Head of caudate nucleus (tissue), 42 donors: Measurements from ENCODE around the gene PUS7.
A peak's percentile ranks its signal among the peaks of the same experiment; 100 is the strongest.
"Not testable (repeated sequence)": the region's sequence is repeated elsewhere in the genome, so short reads cannot be mapped to it uniquely, and the experiment has no call there.

Experiments used
- DNase-seq, 42 donors: peaks; one replicate each; pipeline versions ENCODE4 v3.0.0 to v3.0.0-alpha.2; 2020 to 2021; ENCODE audit warnings: mixed read lengths in 7 of 42
- intact Hi-C: fragments of 100-400 bp; cut with DNase I; formaldehyde crosslinking; loops from one replicate; pipeline ENCODE4 v1.15.0; 2022

Gene PUS7

GRCh38 chr7:105521717-105522463, at the start of gene PUS7:
Gene PUS7 (minus strand): TSS chr7:105522271. CDS start chr7:105508512, 13,759 bp downstream.
- intact Hi-C loops: no loop called here
- DNase-seq: peak; percentile 70 to 95 (median 88)

- DNase-seq: no peak
- intact Hi-C loops: no loop called here
Measured at GRCh38 chr7:105567821-105568220, 45.8 kb upstream of the PUS7 start.

- intact Hi-C loops: no loop called here
- DNase-seq: peak in 1 of 42 donors; percentile 10
Measured at GRCh38 chr7:105567024-105567423, 45.0 kb upstream of the PUS7 start.

GRCh38 chr7:105565190-105565589, 43.1 kb upstream of the PUS7 start:
- DNase-seq: peak in 9 of 42 donors; percentile 10 to 59 (median 31)
- intact Hi-C loops: no loop called here

GRCh38 chr7:105559926-105560325, 37.9 kb upstream of the PUS7 start:
- DNase-seq: no peak
- intact Hi-C loops: no loop called here

- intact Hi-C loops: no loop called here
- DNase-seq: no peak
Measured at GRCh38 chr7:105538339-105538738, 16.3 kb upstream of the PUS7 start.

GRCh38 chr7:105532709-105533460, 10.8 kb upstream of the PUS7 start:
- DNase-seq: no peak
- intact Hi-C loops: no loop called here

GRCh38 chr7:105531792-105532671, 10.0 kb upstream of the PUS7 start, which contains the start of gene RINT1:
Gene RINT1 (plus strand): TSS chr7:105532201. CDS start chr7:105532316, 115 bp downstream.
- intact Hi-C loops: no loop called here
- peak; percentile 82 to 97 (median 93) for DNase-seq

- DNase-seq: no peak
- intact Hi-C loops: no loop called here
Measured at GRCh38 chr7:105530546-105530945, 8.5 kb upstream of the PUS7 start.

GRCh38 chr7:105530126-105530525, 8.1 kb upstream of the PUS7 start:
- no peak for DNase-seq
- intact Hi-C loops: no loop called here

- intact Hi-C loops, DNase-seq: not testable (repeated sequence)
Measured at GRCh38 chr7:105527737-105528136, 5.7 kb upstream of the PUS7 start.

GRCh38 chr7:105524840-105525239, 2.8 kb upstream of the PUS7 start:
- intact Hi-C loops: no loop called here
- DNase-seq: no peak

- intact Hi-C loops: not testable (repeated sequence)
Measured at GRCh38 chr7:105524423-105524822, 2.4 kb upstream of the PUS7 start.

GRCh38 chr7:105521027-105521716, 899 bp downstream of the PUS7 start:
- intact Hi-C loops: no loop called here
- peak; percentile 18 to 80 (median 61) for DNase-seq

More at GRCh38 chr7:105524423-105524822, 2.4 kb upstream of the PUS7 start:
- not testable (repeated sequence) for DNase-seq

GRCh38 chr7:105520620-105521019, 1.5 kb downstream of the PUS7 start:
- intact Hi-C loops, DNase-seq: not testable (repeated sequence)

- intact Hi-C loops: no loop called here
- no peak for DNase-seq
Measured at GRCh38 chr7:105519353-105519752, 2.7 kb downstream of the PUS7 start.

GRCh38 chr7:105515610-105516009, 6.5 kb downstream of the PUS7 start:
- DNase-seq: not testable (repeated sequence)

GRCh38 chr7:105512926-105513526, 9.0 kb downstream of the PUS7 start:
- DNase-seq: no peak
- intact Hi-C loops: no loop called here

More at GRCh38 chr7:105515610-105516009, 6.5 kb downstream of the PUS7 start:
- intact Hi-C loops: not testable (repeated sequence)
